AG20443 (cell line): Measurements from ENCODE around the gene GSTA2.
A peak's percentile ranks its signal among the peaks of the same experiment; 100 is the strongest.
"Not testable (repeated sequence)": the region's sequence is repeated elsewhere in the genome, so short reads cannot be mapped to it uniquely, and the experiment has no call there.

Experiments used
- DNase-seq: peaks from one replicate; pipeline ENCODE4 v3.0.0; 2012; ENCODE audit warnings: low spot score, mixed read lengths

Gene GSTA2

DNA sequence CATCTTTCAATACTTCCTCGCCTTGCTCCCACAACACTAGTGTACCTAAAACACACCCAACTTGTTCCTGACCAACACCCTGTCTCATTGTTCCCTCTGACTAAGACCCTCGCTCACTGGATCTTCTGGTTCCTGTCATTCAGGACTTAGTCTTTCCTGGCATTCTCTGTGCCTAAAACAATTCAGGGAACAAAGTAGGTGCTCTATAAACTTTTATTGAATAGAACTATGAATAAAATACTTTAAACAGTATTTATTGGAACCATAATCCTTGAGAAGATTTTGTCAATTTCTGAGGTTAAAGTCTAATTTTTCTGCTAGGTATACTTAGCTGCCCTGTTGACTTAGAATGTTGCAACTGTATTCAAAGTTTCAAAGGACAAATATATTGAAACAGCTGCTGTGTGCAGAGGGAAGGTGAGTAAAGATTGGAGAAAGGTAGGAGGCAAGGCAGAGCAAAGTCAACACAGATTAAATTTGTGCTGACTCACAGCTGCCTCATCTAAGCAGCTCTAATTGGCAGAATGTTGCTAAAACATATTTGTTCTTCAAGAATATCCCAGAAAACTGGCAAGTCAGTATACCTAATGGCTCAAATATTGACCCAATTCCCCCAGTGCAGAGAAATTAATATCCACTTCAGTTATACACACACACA, 37.6 kb downstream of the GSTA2 start:
- peak; percentile 20 for DNase-seq

- no peak for DNase-seq
Measured at GRCh38 chr6:52725143-52725534, 38.1 kb downstream of the GSTA2 start.

- peak; percentile 85 for DNase-seq
Measured at GRCh38 chr6:52724406-52725121, 38.7 kb downstream of the GSTA2 start.

GRCh38 chr6:52724042-52724405, 39.3 kb downstream of the GSTA2 start:
- DNase-seq: peak; percentile 70

DNA sequence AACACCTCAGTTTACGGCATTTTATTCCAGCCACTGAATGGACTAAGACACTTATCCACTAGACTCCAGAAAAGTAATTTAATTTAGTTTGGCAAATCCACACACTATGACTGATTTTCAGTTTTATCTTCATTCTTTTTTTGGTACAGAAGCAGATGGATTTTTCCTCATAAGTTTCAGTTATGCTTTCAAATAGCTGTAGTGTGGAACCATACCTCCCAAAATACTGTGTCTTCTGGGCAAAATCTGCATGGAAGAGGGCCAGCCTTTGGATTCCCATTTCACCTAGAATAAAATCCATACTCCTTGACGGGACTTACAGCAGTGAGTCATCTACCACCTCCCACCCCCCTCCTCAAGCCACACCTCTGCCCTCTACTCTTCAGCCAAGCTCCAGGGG, 43.0 kb downstream of the GSTA2 start:
- DNase-seq: no peak

DNA sequence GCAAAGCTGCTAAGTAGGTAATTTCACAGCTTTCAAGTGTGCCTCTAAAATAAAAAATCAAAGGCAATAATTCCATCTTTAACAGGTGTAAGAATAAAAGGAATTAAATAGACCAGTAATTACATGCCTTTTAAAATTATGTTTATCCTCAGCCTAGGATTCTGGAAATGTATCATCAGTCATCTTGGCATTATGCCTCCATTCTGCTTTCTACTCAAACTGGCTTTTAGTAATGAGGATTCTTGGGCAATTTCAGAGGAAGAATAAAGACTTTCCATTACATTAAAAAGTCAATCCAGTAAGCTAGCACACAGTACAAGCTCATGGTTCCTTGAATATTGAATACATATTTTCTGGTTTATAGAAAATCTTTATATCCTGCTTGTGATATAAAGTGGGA, 44.7 kb downstream of the GSTA2 start:
- DNase-seq: peak; percentile 33

DNA sequence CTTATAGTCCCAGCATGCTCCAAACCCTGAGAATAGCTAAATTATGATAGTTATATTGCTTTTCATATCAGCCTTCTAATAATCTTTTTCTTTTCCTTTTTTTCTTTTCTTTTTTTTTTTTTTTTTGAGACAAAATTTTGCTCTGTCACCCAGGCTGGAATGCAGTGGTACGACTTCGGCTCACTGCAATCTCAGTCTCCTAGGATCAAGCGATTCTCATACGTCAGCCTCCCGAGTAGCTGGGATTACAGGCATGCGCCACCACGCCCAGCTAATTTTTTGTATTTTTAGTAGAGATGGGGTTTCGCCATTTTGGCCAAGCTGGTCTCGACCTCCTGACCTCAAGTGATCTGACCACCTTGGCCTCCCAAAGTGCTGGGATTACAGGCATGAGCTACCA, 48.5 kb downstream of the GSTA2 start:
- DNase-seq: not testable (repeated sequence)

- no peak for DNase-seq
Measured at GRCh38 chr6:52712136-52712535, 51.1 kb downstream of the GSTA2 start.

DNA sequence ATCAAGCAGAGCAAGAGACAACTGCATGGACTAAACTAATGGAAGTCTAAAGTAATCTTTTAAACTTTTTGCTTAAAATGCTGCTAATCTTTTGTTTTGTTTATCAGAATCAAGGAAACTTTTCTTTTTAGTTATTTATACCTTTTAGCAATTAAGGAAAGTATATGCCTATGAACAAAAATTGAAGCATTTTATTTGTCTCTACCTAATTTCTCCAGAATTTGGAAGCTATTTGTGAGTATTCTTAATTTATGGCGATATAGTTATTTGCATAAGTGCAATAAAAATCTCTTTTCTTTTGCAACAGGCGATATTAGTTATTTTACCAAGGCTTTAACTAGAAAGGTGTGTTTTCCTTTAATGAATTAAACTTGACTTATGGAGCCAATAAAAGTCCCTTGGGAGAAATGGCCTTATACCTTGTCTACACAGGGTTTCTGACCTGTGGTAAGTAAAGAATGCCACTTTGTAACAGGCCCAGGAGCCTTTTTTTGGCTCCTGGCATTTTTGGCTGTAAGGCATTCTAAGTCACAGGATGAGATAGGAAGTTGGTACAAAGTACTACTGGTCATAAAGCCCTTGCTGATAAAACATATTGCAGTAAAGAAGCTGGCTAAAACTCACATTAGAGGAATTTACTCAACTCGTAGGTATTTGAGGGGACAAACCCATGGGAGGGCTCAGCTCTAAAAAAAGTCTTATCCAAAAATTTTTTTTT, 55.2 kb downstream of the GSTA2 start:
- no peak for DNase-seq

DNA sequence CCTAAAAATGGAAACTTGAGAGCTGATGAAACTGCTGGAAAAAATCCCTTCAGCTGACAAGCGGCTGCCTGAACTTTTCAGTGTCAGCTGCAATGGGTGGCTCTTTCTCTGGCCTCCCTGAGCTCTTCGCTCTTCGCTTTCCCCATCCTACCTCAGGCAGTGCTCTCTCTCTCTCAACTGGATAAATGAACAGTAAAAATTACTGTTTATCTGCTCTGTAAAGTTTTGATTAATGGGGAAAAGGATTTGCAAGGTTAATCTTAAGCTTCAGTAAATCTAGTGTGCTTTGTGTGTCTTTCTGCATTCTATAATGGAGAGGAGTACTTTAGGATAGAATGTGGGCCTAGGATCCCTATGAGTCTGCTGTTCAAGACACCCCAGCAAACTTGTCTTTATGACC, 57.3 kb downstream of the GSTA2 start:
- no peak for DNase-seq

GRCh38 chr6:52704781-52705502, 58.3 kb downstream of the GSTA2 start:
- not testable (repeated sequence) for DNase-seq

GRCh38 chr6:52704060-52704459, 59.2 kb downstream of the GSTA2 start:
- DNase-seq: no peak
